GM21825 (cell line): Measurements from ENCODE around the gene SACM1L.

Experiments used
- ATAC-seq: cut with Tn5 transposase; IDR thresholded peaks from one replicate; pipeline ENCODE4 v1.9.1; 2021; ENCODE audit warnings: mild to moderate bottlenecking, moderate library complexity; ENCODE audit not compliant: unreplicated experiment

SACM1L gene

GRCh38 chr3:45781271-45781670 is 92.1 kb downstream of the SACM1L start:
- no peak for ATAC-seq

GRCh38 chr3:45781841-45782240 is 92.6 kb downstream of the SACM1L start:
- ATAC-seq, result no peak

- ATAC-seq, result no peak
Measured at GRCh38 chr3:45782381-45782780, 93.2 kb downstream of the SACM1L start.

- ATAC-seq, result no peak
Measured at GRCh38 chr3:45783667-45784066, 94.5 kb downstream of the SACM1L start.

GRCh38 chr3:45785605-45786150 is 96.5 kb downstream of the SACM1L start:
- ATAC-seq, result no peak

- no peak for ATAC-seq
Measured at GRCh38 chr3:45786801-45787495, 97.8 kb downstream of the SACM1L start.

GRCh38 chr3:45787551-45787950 is 98.4 kb downstream of the SACM1L start:
- no peak for ATAC-seq

- ATAC-seq, result no peak
Measured at GRCh38 chr3:45789235-45789812, 100.1 kb downstream of the SACM1L start.

GRCh38 chr3:45790596-45790995 is 101.4 kb downstream of the SACM1L start:
- ATAC-seq, result no peak

GRCh38 chr3:45792036-45792435 is 102.8 kb downstream of the SACM1L start:
- ATAC-seq, result no peak

GRCh38 chr3:45792516-45793172 is 103.4 kb downstream of the SACM1L start:
- ATAC-seq, result no peak

- no peak for ATAC-seq
Measured at GRCh38 chr3:45793482-45794176, 104.4 kb downstream of the SACM1L start.

- ATAC-seq, result no peak
Measured at GRCh38 chr3:45794177-45794560, 105.0 kb downstream of the SACM1L start.

- ATAC-seq, result no peak
Measured at GRCh38 chr3:45794660-45795059, 105.5 kb downstream of the SACM1L start.
